SJCRH30 (cell line): Measurements from ENCODE around the gene DKK1. TPM values are rescaled to one million over a fixed set of nuclear protein-coding genes. Genes with fewer than 3 reads are reported as not detected.
A peak's percentile ranks its signal among the peaks of the same experiment; 100 is the strongest.
"Not testable (repeated sequence)": the region's sequence is repeated elsewhere in the genome, so short reads cannot be mapped to it uniquely, and the experiment has no call there.

Experiments used
- DNase-seq, 2 experiments: peaks; one replicate each; pipeline ENCODE4 v3.0.0-alpha.2; 2015 to 2020
- H3K27ac ChIP-seq: fragments of 250-450 bp; sonication (Bioruptor Pico); 2 replicates; pipeline ENCODE4 v1.5.1; 2020; ENCODE audit warnings: mild to moderate bottlenecking, moderate library complexity
- H3K27me3 ChIP-seq: fragments of 250-450 bp; sonication (Bioruptor Pico); 2 replicates; pipeline ENCODE4 v1.5.1; 2020; ENCODE audit warnings: mild to moderate bottlenecking, moderate library complexity
- H3K36me3 ChIP-seq: fragments of 250-450 bp; sonication (Bioruptor Pico); 2 replicates; pipeline ENCODE4 v1.5.1; 2020; ENCODE audit warnings: mild to moderate bottlenecking, moderate library complexity
- H3K4me1 ChIP-seq: fragments of 250-450 bp; sonication (Bioruptor Pico); 2 replicates; pipeline ENCODE4 v1.5.1; 2020; ENCODE audit warnings: mild to moderate bottlenecking, moderate library complexity
- H3K4me3 ChIP-seq: fragments of 250-450 bp; sonication (Bioruptor Pico); 2 replicates; pipeline ENCODE4 v1.5.1; 2020; ENCODE audit warnings: mild to moderate bottlenecking, moderate library complexity
- H3K9me3 ChIP-seq: fragments of 250-450 bp; sonication (Bioruptor Pico); replicated peaks from 2 replicates; pipeline ENCODE4 v1.5.1; 2020; ENCODE audit warnings: mild to moderate bottlenecking, moderate library complexity
- total RNA-seq: library from RNA; depleted of rRNA; stranded (reverse); fragments of >200 nt; shearing (Covaris generic); gene quantifications from 2 replicates; pipeline ENCODE4 v1.2.3, GENCODE V29; 2014

Gene DKK1
- total RNA-seq, 1 experiment from 2014 or later = 0.38 TPM

DNA sequence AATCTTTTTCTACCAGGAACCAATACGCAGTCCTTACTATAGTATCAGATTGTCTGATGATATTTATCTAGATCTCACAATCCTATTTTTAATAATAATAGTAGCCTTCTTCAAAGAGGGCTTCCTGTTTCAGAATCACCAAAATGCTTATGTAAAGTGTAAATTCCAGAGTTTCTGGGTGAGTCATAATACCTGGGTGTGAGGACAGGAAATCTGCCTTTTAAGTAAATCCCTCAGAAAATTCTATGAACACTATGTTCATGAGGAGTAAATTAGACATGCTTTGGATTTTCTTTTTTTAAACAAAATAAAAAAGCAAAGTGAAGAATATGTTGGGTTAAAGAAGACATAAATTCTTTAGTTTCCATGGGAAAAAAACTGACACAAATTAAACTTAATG lies 20.5 kb downstream of the DKK1 start:
- no peak overlapping the region for H3K4me3 ChIP-seq
- no peak for DNase-seq
- H3K27me3 ChIP-seq = no peaks in the 10 kb centered on the region
- H3K4me1 ChIP-seq = peaks cover 19% of the 10 kb centered on the region
- H3K27ac ChIP-seq = peak overlapping the region; percentile 58; the same call in 1 of the 2 replicates
- no peaks in the 10 kb centered on the region for H3K36me3 ChIP-seq
- H3K9me3 ChIP-seq = no peaks in the 10 kb centered on the region

DNA sequence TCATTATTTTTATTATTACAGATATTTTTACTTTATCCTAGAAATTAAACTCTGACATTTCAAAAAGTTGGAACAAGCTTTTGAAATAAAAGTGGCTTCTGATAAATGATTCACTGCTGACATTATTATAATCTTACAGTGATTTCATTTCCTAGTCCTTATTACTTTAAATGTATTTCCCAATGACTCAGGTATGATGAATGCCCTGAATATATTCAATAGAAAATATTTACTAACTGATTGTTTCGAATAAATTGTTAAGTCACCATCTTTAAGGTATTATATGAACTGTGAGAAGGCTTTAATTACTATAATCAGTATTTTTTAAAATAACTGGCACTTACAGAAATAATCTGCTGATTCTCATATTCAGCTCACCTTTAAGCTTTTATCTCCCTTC lies 21.6 kb downstream of the DKK1 start:
- Histone ChIP-seq H3K27ac (peak overlapping the region; percentile 58; the same call in 1 of the 2 replicates), H3K27me3 (no peaks in the 10 kb centered on the region), H3K9me3 (no peaks in the 10 kb centered on the region), H3K4me3 (no peak overlapping the region), H3K4me1 (peaks cover 19% of the 10 kb centered on the region), H3K36me3 (no peaks in the 10 kb centered on the region)
- no peak for DNase-seq

- Histone ChIP-seq H3K36me3 (no peaks in the 10 kb centered on the region), H3K9me3 (no peaks in the 10 kb centered on the region), H3K27me3 (no peaks in the 10 kb centered on the region), H3K4me3 (no peak overlapping the region), H3K4me1 (peaks cover 19% of the 10 kb centered on the region), H3K27ac (no peak overlapping the region)
- no peak for DNase-seq
These were observed 23.1 kb downstream of the DKK1 start for GRCh38 chr10:52337225-52337624.

DNA sequence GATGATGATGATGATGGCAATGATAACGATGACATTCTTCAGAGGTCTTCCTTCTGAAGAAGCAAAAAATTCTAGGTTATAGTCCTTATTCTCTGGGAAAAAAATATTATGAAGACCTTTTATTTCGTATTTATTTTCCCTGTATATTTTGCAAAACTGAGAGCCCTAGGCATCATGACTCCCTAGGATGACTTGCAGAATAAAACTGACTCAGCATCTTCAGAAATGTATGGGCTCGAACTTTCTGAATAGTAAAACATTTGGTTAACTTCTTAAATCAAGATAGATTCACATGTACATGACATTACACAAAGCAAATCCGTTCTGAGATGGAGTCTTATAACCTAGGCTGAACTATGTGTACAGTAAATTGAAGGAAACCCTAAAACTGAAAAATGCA lies 29.4 kb downstream of the DKK1 start:
- peaks cover 6% of the 10 kb centered on the region for H3K4me1 ChIP-seq
- no peak overlapping the region for H3K27ac ChIP-seq
- no peak for DNase-seq
- no peaks in the 10 kb centered on the region for H3K9me3 ChIP-seq
- no peaks in the 10 kb centered on the region for H3K27me3 ChIP-seq
- no peak overlapping the region for H3K4me3 ChIP-seq
- no peaks in the 10 kb centered on the region for H3K36me3 ChIP-seq

- no peaks in the 10 kb centered on the region for H3K27me3 ChIP-seq
- peaks cover 6% of the 10 kb centered on the region for H3K4me1 ChIP-seq
- no peak overlapping the region for H3K27ac ChIP-seq
- H3K9me3 ChIP-seq = no peaks in the 10 kb centered on the region
- DNase-seq = no peak
- H3K4me3 ChIP-seq = no peak overlapping the region
- H3K36me3 ChIP-seq = no peaks in the 10 kb centered on the region
These were observed 32.6 kb downstream of the DKK1 start for GRCh38 chr10:52346394-52347326.

GRCh38 chr10:52347327-52347667 lies 33.2 kb downstream of the DKK1 start:
- Histone ChIP-seq H3K4me3 (no peak overlapping the region), H3K9me3 (no peaks in the 10 kb centered on the region), H3K36me3 (no peaks in the 10 kb centered on the region), H3K4me1 (peaks cover 13% of the 10 kb centered on the region), H3K27ac (no peak overlapping the region), H3K27me3 (no peaks in the 10 kb centered on the region)
- DNase-seq = no peak

DNA sequence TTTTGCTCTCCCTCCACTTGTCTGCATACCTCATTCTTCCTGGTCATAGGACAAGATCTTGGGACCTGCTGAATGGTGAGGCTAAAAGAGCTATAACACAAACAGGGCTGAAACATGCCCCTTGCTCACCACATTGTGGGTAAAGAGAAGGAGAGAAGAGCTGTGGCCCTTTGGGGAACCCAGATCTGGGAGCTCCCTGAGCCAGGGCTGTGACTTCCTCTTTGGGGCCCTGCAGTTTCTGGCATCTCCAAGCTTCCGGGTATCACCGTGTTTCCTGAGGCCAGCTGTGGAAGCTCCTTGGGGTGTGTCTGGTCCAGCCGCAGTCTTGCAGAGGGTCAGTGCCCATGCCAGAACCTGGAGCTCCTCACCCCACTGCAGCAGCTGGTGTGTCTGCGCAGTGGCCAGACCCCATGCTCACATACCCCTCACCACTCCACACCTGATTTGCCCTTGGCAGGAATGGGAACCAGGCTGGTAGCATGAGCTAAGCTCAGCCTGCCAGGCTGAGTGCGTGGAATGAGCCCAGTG lies 34.0 kb downstream of the DKK1 start:
- Histone ChIP-seq H3K36me3 (no peaks in the 10 kb centered on the region), H3K4me3 (no peak overlapping the region), H3K27ac (no peak overlapping the region)

GRCh38 chr10:52351914-52352330 lies 37.8 kb downstream of the DKK1 start:
- no peaks in the 10 kb centered on the region for H3K27me3 ChIP-seq
- no peaks in the 10 kb centered on the region for H3K9me3 ChIP-seq
- H3K4me1 ChIP-seq = peaks cover 7% of the 10 kb centered on the region
- H3K36me3 ChIP-seq = no peaks in the 10 kb centered on the region
- no peak overlapping the region for H3K4me3 ChIP-seq
- H3K27ac ChIP-seq = peak overlapping the region; percentile 13; the same call in 1 of the 2 replicates
- DNase-seq = no peak

More for the DNA sequence above, 34.0 kb downstream of the DKK1 start:
- Histone ChIP-seq H3K9me3 (no peaks in the 10 kb centered on the region), H3K4me1 (peaks cover 13% of the 10 kb centered on the region), H3K27me3 (no peaks in the 10 kb centered on the region)
- no peak for DNase-seq

DNA sequence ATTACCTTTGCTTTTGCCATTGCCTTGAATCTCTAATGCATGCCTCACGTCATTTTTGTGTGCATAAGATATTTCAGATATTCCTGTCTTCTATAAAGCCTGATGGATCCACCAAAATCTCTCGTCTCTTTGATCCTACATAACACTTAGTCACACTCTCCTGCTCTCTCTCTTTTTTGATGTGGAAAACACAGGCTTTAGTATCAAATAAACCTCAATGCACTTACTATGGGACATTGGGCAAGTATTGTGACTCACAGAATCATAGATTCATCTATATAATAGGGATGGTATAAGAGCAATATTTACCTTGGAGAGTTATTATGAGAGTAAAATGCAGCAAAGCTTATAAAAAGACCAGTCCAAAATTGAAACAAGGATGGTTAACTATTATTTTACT lies 39.1 kb downstream of the DKK1 start:
- H3K27ac ChIP-seq = no peak overlapping the region
- no peaks in the 10 kb centered on the region for H3K27me3 ChIP-seq
- no peak for DNase-seq
- no peaks in the 10 kb centered on the region for H3K9me3 ChIP-seq
- H3K4me1 ChIP-seq = peaks cover 7% of the 10 kb centered on the region
- no peaks in the 10 kb centered on the region for H3K36me3 ChIP-seq
- no peak overlapping the region for H3K4me3 ChIP-seq

- Histone ChIP-seq H3K4me3 (no peak overlapping the region), H3K27me3 (no peaks in the 10 kb centered on the region), H3K27ac (no peak overlapping the region), H3K36me3 (no peaks in the 10 kb centered on the region), H3K9me3 (no peaks in the 10 kb centered on the region), H3K4me1 (peaks cover 7% of the 10 kb centered on the region)
- no peak for DNase-seq
These were observed 39.9 kb downstream of the DKK1 start for GRCh38 chr10:52353960-52354394.

DNA sequence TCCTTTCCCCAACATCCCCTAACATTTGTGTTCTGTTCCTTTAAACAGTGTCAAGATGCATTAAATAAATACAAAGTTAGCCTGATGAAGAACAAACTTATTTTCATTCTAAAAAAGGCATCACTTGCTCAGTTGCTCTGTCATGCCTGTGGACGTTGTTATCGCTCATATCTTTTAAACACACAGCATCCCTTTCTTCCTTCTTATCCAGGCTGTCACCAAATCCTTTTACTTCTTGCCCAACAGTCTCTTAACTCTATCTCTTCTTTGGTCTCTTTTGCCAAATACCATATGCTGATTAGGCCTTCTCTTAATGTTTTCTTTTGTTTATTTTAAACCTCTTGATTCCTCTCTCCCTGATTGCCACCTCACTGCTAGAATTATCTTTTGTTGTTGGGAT lies 43.9 kb downstream of the DKK1 start:
- no peaks in the 10 kb centered on the region for H3K4me1 ChIP-seq
- H3K9me3 ChIP-seq = no peaks in the 10 kb centered on the region
- no peaks in the 10 kb centered on the region for H3K36me3 ChIP-seq
- DNase-seq = no peak
- no peaks in the 10 kb centered on the region for H3K27me3 ChIP-seq
- H3K27ac ChIP-seq = no peak overlapping the region
- no peak overlapping the region for H3K4me3 ChIP-seq

GRCh38 chr10:52359441-52359840 lies 45.4 kb downstream of the DKK1 start:
- Histone ChIP-seq H3K4me3 (no peak overlapping the region), H3K27me3 (no peaks in the 10 kb centered on the region), H3K27ac (no peak overlapping the region), H3K4me1 (no peaks in the 10 kb centered on the region), H3K36me3 (no peaks in the 10 kb centered on the region), H3K9me3 (no peaks in the 10 kb centered on the region)
- no peak for DNase-seq

DNA sequence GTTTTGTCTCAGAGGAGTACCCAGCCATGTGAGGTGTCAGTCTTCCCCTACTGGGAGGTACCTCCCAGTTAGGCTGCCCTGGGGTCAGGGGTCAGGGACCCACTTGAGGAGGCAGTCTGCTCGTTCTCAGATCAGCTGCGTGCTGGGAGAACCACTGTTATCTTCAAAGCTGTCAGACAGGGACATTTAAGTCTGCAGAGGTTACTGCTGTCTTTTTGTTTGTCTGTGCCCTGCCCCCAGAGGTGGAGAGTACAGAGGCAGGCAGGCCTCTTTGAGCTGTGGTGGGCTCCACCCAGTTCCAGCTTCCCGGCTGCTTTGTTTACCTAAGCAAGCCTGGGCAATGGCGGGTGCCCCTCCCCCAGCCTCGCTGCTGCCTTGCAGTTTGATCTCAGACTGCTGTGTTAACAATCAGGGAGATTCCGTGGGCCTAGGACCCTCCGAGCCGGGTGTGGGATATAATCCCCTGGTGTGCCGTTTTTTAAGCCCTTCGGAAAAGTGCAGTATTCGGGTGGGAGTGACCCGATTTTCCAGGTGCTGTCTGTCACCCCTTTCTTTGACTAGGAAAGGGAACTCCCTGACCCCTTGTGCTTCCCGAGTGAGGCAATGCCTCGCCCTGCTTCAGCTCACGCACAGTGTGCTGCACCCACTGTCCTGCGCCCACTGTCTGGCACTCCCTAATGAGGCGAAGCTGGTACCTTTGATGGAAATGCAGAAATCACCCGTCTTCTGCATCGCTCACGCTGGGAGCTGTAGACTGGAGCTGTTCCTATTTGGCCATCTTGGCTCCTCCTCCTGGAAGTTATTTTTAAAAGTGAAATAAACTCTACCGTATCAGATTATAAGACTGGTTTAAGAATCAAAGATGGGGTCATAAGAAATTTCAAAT lies 51.7 kb downstream of the DKK1 start:
- H3K36me3 ChIP-seq, H3K27me3 ChIP-seq, H3K4me3 ChIP-seq, H3K9me3 ChIP-seq, H3K27ac ChIP-seq, DNase-seq, H3K4me1 ChIP-seq: not testable (repeated sequence)
